Activated T-helper 2 cell treated with anti-CD3 and anti-CD28 coated beads, Interferon-gamma antibody, Interleukin-2, Interleukin-4, amounts not matched to agents 10 μg/mL and 5 μg/mL and 100 μg/mL, durations not matched to agents 14 hours and 24 hours and 36 hours (primary cell): ENCODE data around the gene CCDC158. TPM values are rescaled to one million over a fixed set of nuclear protein-coding genes. Genes with fewer than 3 reads are reported as not detected.
"Not testable (repeated sequence)": the region's sequence is repeated elsewhere in the genome, so short reads cannot be mapped to it uniquely, and the experiment has no call there.

Source experiments
- DNase-seq: peaks from one replicate; pipeline ENCODE4 v3.0.0; 2021; ENCODE audit warnings: low spot score
- H3K27ac Mint-ChIP-seq: one replicate; pipeline ENCODE4 v1.8.0; 2021; ENCODE audit warnings: mixed read lengths
- H3K27me3 Mint-ChIP-seq: one replicate; pipeline ENCODE4 v1.8.0; 2021; ENCODE audit warnings: low read depth, mixed read lengths
- H3K36me3 Mint-ChIP-seq: one replicate; pipeline ENCODE4 v1.8.0; 2021; ENCODE audit warnings: low read depth, mixed read lengths
- H3K4me1 Mint-ChIP-seq: one replicate; pipeline ENCODE4 v1.8.0; 2021; ENCODE audit warnings: low read depth, mixed read lengths
- H3K4me3 Mint-ChIP-seq: one replicate; pipeline ENCODE4 v1.8.0; 2021; ENCODE audit warnings: low read depth, mild to moderate bottlenecking, moderate library complexity, mixed read lengths
- H3K9me3 Mint-ChIP-seq: one replicate; pipeline ENCODE4 v1.8.0; 2021; ENCODE audit warnings: mixed read lengths
- intact Hi-C: fragments of 100-400 bp; cut with micrococcal nuclease; formaldehyde crosslinking; loops from one replicate; pipeline ENCODE4 v1.15.1; 2023
- total RNA-seq: library from RNA; stranded (reverse); gene quantifications from 2 replicates; pipeline ENCODE4 v1.2.3, GENCODE V29; 2022

Gene CCDC158
- total RNA-seq, 1 donor from 2014 or later, result not detected

GRCh38 chr4:76301068-76301774, 119.7 kb downstream of the CCDC158 start:
- peak overlapping the region; percentile 5 for H3K27ac Mint-ChIP-seq
- intact Hi-C loops, result loop anchor here (1.0 to 10.0 kb wide), 4 partner anchors 87 to 724 kb away; partner anchors contain the start of gene CXCL10
- peaks cover 9% of the 10 kb centered on the region for H3K27me3 Mint-ChIP-seq
- no peak overlapping the region for H3K4me3 Mint-ChIP-seq
- H3K4me1 Mint-ChIP-seq, result peaks cover 49% of the 10 kb centered on the region
- peak; percentile 37 for DNase-seq
- H3K36me3 Mint-ChIP-seq, result peaks cover 6% of the 10 kb centered on the region
- peaks cover 23% of the 10 kb centered on the region for H3K9me3 Mint-ChIP-seq

- no peak overlapping the region for H3K4me3 Mint-ChIP-seq
- H3K9me3 Mint-ChIP-seq, result peaks cover 27% of the 10 kb centered on the region
- H3K4me1 Mint-ChIP-seq, result peaks cover 44% of the 10 kb centered on the region
- intact Hi-C loops, result loop anchor here (5.0 to 10.0 kb wide), 3 partner anchors 243 to 725 kb away; partner anchors contain the start of gene CXCL10
- peaks cover 12% of the 10 kb centered on the region for H3K27me3 Mint-ChIP-seq
- peaks cover 6% of the 10 kb centered on the region for H3K36me3 Mint-ChIP-seq
- H3K27ac Mint-ChIP-seq, result no peak overlapping the region
- DNase-seq, result no peak
Measured at GRCh38 chr4:76300012-76300411, 120.9 kb downstream of the CCDC158 start.

GRCh38 chr4:76298227-76298626, 122.7 kb downstream of the CCDC158 start:
- H3K27ac Mint-ChIP-seq, result no peak overlapping the region
- H3K4me1 Mint-ChIP-seq, result peaks cover 33% of the 10 kb centered on the region
- peaks cover 11% of the 10 kb centered on the region for H3K27me3 Mint-ChIP-seq
- intact Hi-C loops, result no loop called here
- no peak overlapping the region for H3K4me3 Mint-ChIP-seq
- DNase-seq, result no peak
- H3K36me3 Mint-ChIP-seq, result peaks cover 6% of the 10 kb centered on the region
- peaks cover 27% of the 10 kb centered on the region for H3K9me3 Mint-ChIP-seq

- H3K36me3 Mint-ChIP-seq, result peaks cover 6% of the 10 kb centered on the region
- intact Hi-C loops, result no loop called here
- no peak overlapping the region for H3K27ac Mint-ChIP-seq
- H3K27me3 Mint-ChIP-seq, result peaks cover 24% of the 10 kb centered on the region
- no peak overlapping the region for H3K4me3 Mint-ChIP-seq
- H3K4me1 Mint-ChIP-seq, result peaks cover 17% of the 10 kb centered on the region
- peaks cover 27% of the 10 kb centered on the region for H3K9me3 Mint-ChIP-seq
- DNase-seq, result no peak
Measured at GRCh38 chr4:76296286-76296820, 124.6 kb downstream of the CCDC158 start.

GRCh38 chr4:76293772-76294171, 127.2 kb downstream of the CCDC158 start:
- H3K27ac Mint-ChIP-seq, result no peak overlapping the region
- H3K9me3 Mint-ChIP-seq, result peaks cover 27% of the 10 kb centered on the region
- no peak for DNase-seq
- H3K36me3 Mint-ChIP-seq, result peaks cover 6% of the 10 kb centered on the region
- H3K4me3 Mint-ChIP-seq, result no peak overlapping the region
- peaks cover 31% of the 10 kb centered on the region for H3K27me3 Mint-ChIP-seq
- intact Hi-C loops, result no loop called here
- no peaks in the 10 kb centered on the region for H3K4me1 Mint-ChIP-seq

GRCh38 chr4:76292730-76293129, 128.2 kb downstream of the CCDC158 start:
- H3K4me1 Mint-ChIP-seq, result no peaks in the 10 kb centered on the region
- H3K4me3 Mint-ChIP-seq, result no peak overlapping the region
- intact Hi-C loops, result no loop called here
- no peaks in the 10 kb centered on the region for H3K36me3 Mint-ChIP-seq
- H3K9me3 Mint-ChIP-seq, result peaks cover 19% of the 10 kb centered on the region
- H3K27me3 Mint-ChIP-seq, result peaks cover 37% of the 10 kb centered on the region
- no peak for DNase-seq
- no peak overlapping the region for H3K27ac Mint-ChIP-seq

GRCh38 chr4:76287811-76288210, 133.1 kb downstream of the CCDC158 start:
- DNase-seq, H3K4me1 Mint-ChIP-seq, H3K27ac Mint-ChIP-seq, H3K9me3 Mint-ChIP-seq, H3K4me3 Mint-ChIP-seq, H3K36me3 Mint-ChIP-seq, intact Hi-C loops: not testable (repeated sequence)
- H3K27me3 Mint-ChIP-seq, result peaks cover 42% of the 10 kb centered on the region

GRCh38 chr4:76283900-76284299, 137.0 kb downstream of the CCDC158 start:
- Mint-ChIP-seq H3K27ac (no peak overlapping the region), H3K36me3 (no peaks in the 10 kb centered on the region), H3K4me1 (no peaks in the 10 kb centered on the region), H3K9me3 (no peaks in the 10 kb centered on the region), H3K4me3 (no peak overlapping the region), H3K27me3 (peaks cover 28% of the 10 kb centered on the region)
- DNase-seq, result no peak
- intact Hi-C loops, result no loop called here

- intact Hi-C loops, result no loop called here
- H3K9me3 Mint-ChIP-seq, result no peaks in the 10 kb centered on the region
- no peak for DNase-seq
- H3K27ac Mint-ChIP-seq, result no peak overlapping the region
- H3K4me3 Mint-ChIP-seq, result no peak overlapping the region
- no peaks in the 10 kb centered on the region for H3K36me3 Mint-ChIP-seq
- H3K4me1 Mint-ChIP-seq, result no peaks in the 10 kb centered on the region
- peaks cover 26% of the 10 kb centered on the region for H3K27me3 Mint-ChIP-seq
Measured at GRCh38 chr4:76282941-76283689, 137.8 kb downstream of the CCDC158 start.

GRCh38 chr4:76281594-76281993, 139.3 kb downstream of the CCDC158 start:
- intact Hi-C loops, H3K4me3 Mint-ChIP-seq, H3K36me3 Mint-ChIP-seq, H3K9me3 Mint-ChIP-seq, DNase-seq, H3K27ac Mint-ChIP-seq, H3K4me1 Mint-ChIP-seq: not testable (repeated sequence)
- H3K27me3 Mint-ChIP-seq, result peaks cover 13% of the 10 kb centered on the region

GRCh38 chr4:76280488-76281441, 140.2 kb downstream of the CCDC158 start:
- intact Hi-C loops, result no loop called here
- no peak overlapping the region for H3K4me3 Mint-ChIP-seq
- no peak overlapping the region for H3K27ac Mint-ChIP-seq
- no peak for DNase-seq
- no peaks in the 10 kb centered on the region for H3K4me1 Mint-ChIP-seq
- H3K36me3 Mint-ChIP-seq, result no peaks in the 10 kb centered on the region
- H3K27me3 Mint-ChIP-seq, result peaks cover 15% of the 10 kb centered on the region
- no peaks in the 10 kb centered on the region for H3K9me3 Mint-ChIP-seq

- intact Hi-C loops, result loop anchor here (10.0 kb wide), 1 partner anchor 95 kb away; no protein-coding TSS in a partner anchor
- Mint-ChIP-seq H3K27me3 (peaks cover 20% of the 10 kb centered on the region), H3K27ac (no peak overlapping the region), H3K36me3 (no peaks in the 10 kb centered on the region), H3K9me3 (no peaks in the 10 kb centered on the region), H3K4me3 (no peak overlapping the region), H3K4me1 (no peaks in the 10 kb centered on the region)
- DNase-seq, result no peak
Measured at GRCh38 chr4:76279462-76279861, 141.5 kb downstream of the CCDC158 start.
